SK-N-SH treated with all-trans-retinoic acid at 6 μM for 48 hours (cell line): Measurements from ENCODE around the gene FLT4.

Source experiments
- ATAC-seq: fragments of 200-7000 bp; cut with Tn5 transposase; 3 replicates; pipeline ENCODE4 v1.9.1; 2020; ENCODE audit warnings: mild to moderate bottlenecking, moderate library complexity
- ARNTL ChIP-seq: fragments of 450-650 bp; formaldehyde crosslinking; IDR thresholded peaks from 2 replicates; pipeline ENCODE4 v1.5.0; 2020; ENCODE audit warnings: low read depth, mild to moderate bottlenecking, moderate library complexity, borderline replicate concordance
- BACH2 ChIP-seq: fragments of 250-450 bp; sonication (Bioruptor Pico); IDR thresholded peaks from 2 replicates; pipeline ENCODE4 v1.9.0; 2021; ENCODE audit warnings: mild to moderate bottlenecking, borderline replicate concordance
- CREB5 ChIP-seq: fragments of 250-450 bp; sonication (Bioruptor Pico); IDR thresholded peaks from 2 replicates; pipeline ENCODE4 v1.5.1; 2020; ENCODE audit warnings: low read depth, mild to moderate bottlenecking, moderate library complexity
- CSDC2 ChIP-seq: fragments of 250-450 bp; sonication (Bioruptor Pico); IDR thresholded peaks from 2 replicates; pipeline ENCODE4 v1.5.0; 2020; ENCODE audit warnings: mild to moderate bottlenecking, moderate library complexity
- CSRNP3 ChIP-seq: fragments of 250-450 bp; sonication (Bioruptor Pico); IDR thresholded peaks from 2 replicates; pipeline ENCODE4 v1.5.1; 2021; ENCODE audit warnings: mild to moderate bottlenecking, moderate library complexity
- ESRRG ChIP-seq: fragments of 250-450 bp; sonication (Bioruptor Pico); IDR thresholded peaks from 2 replicates; pipeline ENCODE4 v1.6.1; 2021; ENCODE audit warnings: mild to moderate bottlenecking
- GLIS3 ChIP-seq: fragments of 250-450 bp; sonication (Bioruptor Pico); IDR thresholded peaks from 2 replicates; pipeline ENCODE4 v1.5.0; 2020; ENCODE audit warnings: mild to moderate bottlenecking, moderate library complexity
- ISL1 ChIP-seq: fragments of 250-450 bp; sonication (Bioruptor Pico); IDR thresholded peaks from 2 replicates; pipeline ENCODE4 v2.1.2; 2022; ENCODE audit warnings: mild to moderate bottlenecking, moderate library complexity
- OSR1 ChIP-seq: fragments of 250-450 bp; sonication (Bioruptor Pico); IDR thresholded peaks from 2 replicates; pipeline ENCODE4 v1.8.0; 2022; ENCODE audit warnings: moderate library complexity, mild to moderate bottlenecking, inconsistent platforms
- PATZ1 ChIP-seq: fragments of 250-450 bp; sonication (Bioruptor Pico); IDR thresholded peaks from 2 replicates; pipeline ENCODE4 v1.8.0; 2020; ENCODE audit warnings: mild to moderate bottlenecking, moderate library complexity, borderline replicate concordance
- POU6F1 ChIP-seq: fragments of 250-450 bp; sonication (Bioruptor Pico); IDR thresholded peaks from 2 replicates; pipeline ENCODE4 v1.8.0; 2021; ENCODE audit warnings: low read depth, mild to moderate bottlenecking, moderate library complexity, borderline replicate concordance
- PPARA ChIP-seq: fragments of 250-450 bp; sonication (Bioruptor Pico); IDR thresholded peaks from 2 replicates; pipeline ENCODE4 v1.5.0; 2020; ENCODE audit warnings: mild to moderate bottlenecking, borderline replicate concordance
- RARB ChIP-seq: fragments of 250-450 bp; sonication (Bioruptor Pico); IDR thresholded peaks from 2 replicates; pipeline ENCODE4 v1.8.0; 2021; ENCODE audit warnings: mild to moderate bottlenecking, moderate library complexity
- TCF4 ChIP-seq: fragments of 250-450 bp; sonication (Bioruptor Pico); IDR thresholded peaks from 2 replicates; pipeline ENCODE4 v1.8.0; 2021; ENCODE audit warnings: mild to moderate bottlenecking, moderate library complexity, borderline replicate concordance
- TOX ChIP-seq: fragments of 250-450 bp; sonication (Bioruptor Pico); IDR thresholded peaks from 2 replicates; pipeline ENCODE4 v1.8.0; 2021; ENCODE audit warnings: mild to moderate bottlenecking, moderate library complexity, borderline replicate concordance
- TSHZ2 ChIP-seq: fragments of 250-450 bp; sonication (Bioruptor Pico); IDR thresholded peaks from 2 replicates; pipeline ENCODE4 v1.5.0; 2020; ENCODE audit warnings: mild to moderate bottlenecking, moderate library complexity
- ZC3H10 ChIP-seq: fragments of 250-450 bp; sonication (Bioruptor Pico); IDR thresholded peaks from 2 replicates; pipeline ENCODE4 v1.5.1; 2021; ENCODE audit warnings: mild to moderate bottlenecking, moderate library complexity
- ZFP3 ChIP-seq: fragments of 250-450 bp; sonication (Bioruptor Pico); IDR thresholded peaks from 2 replicates; pipeline ENCODE4 v1.5.0; 2020; ENCODE audit warnings: mild to moderate bottlenecking, moderate library complexity
- ZFP30 ChIP-seq: fragments of 450-650 bp; formaldehyde crosslinking; IDR thresholded peaks from 2 replicates; pipeline ENCODE4 v1.5.0; 2022; ENCODE audit warnings: mild to moderate bottlenecking, moderate library complexity
- ZNF565 ChIP-seq: fragments of 450-650 bp; formaldehyde crosslinking; conservative IDR thresholded peaks from 2 replicates; pipeline ENCODE4 v1.5.0; 2020; ENCODE audit warnings: low read depth, mild to moderate bottlenecking, moderate library complexity
- ZNF70 ChIP-seq: fragments of 450-650 bp; formaldehyde crosslinking; IDR thresholded peaks from 2 replicates; pipeline ENCODE4 v1.5.0; 2020; ENCODE audit warnings: mild to moderate bottlenecking, moderate library complexity
- ZNF8 ChIP-seq: fragments of 450-650 bp; formaldehyde crosslinking; IDR thresholded peaks from 2 replicates; pipeline ENCODE4 v1.5.0; 2020; ENCODE audit warnings: mild to moderate bottlenecking, moderate library complexity

The FLT4 gene

GRCh38 chr5:180558232-180558631 lies 91.2 kb downstream of the FLT4 start:
- ATAC-seq, result no peak
- TF ChIP-seq CREB5 (CRISPR knock-in tag), result no peak
- TF ChIP-seq CSRNP3 (CRISPR knock-in tag), result no peak
- TF ChIP-seq PPARA (CRISPR knock-in tag), result no peak
- TF ChIP-seq OSR1 (CRISPR knock-in tag), result no peak
- TF ChIP-seq PATZ1 (CRISPR knock-in tag), result no peak
- TF ChIP-seq RARB (CRISPR knock-in tag), result no peak
- TF ChIP-seq ZC3H10 (CRISPR knock-in tag), result no peak
- TF ChIP-seq CSDC2 (CRISPR knock-in tag), result no peak

GRCh38 chr5:180557217-180557809 lies 92.1 kb downstream of the FLT4 start:
- TF ChIP-seq ZNF8 (CRISPR knock-in tag) (no peak), RARB (CRISPR knock-in tag) (no peak), CSDC2 (CRISPR knock-in tag) (no peak), ZFP30 (CRISPR knock-in tag) (no peak)
- no peak for ATAC-seq

GRCh38 chr5:180555168-180555921 lies 94.1 kb downstream of the FLT4 start:
- ATAC-seq, result no peak
- TF ChIP-seq ZNF8 (CRISPR knock-in tag) (no peak), TOX (CRISPR knock-in tag) (no peak), GLIS3 (CRISPR knock-in tag) (no peak), ZC3H10 (CRISPR knock-in tag) (no peak), CSRNP3 (CRISPR knock-in tag) (no peak), ZFP30 (CRISPR knock-in tag) (no peak), TSHZ2 (CRISPR knock-in tag) (no peak), ESRRG (CRISPR knock-in tag) (no peak), CSDC2 (CRISPR knock-in tag) (no peak), ARNTL (CRISPR knock-in tag) (no peak), ZNF565 (CRISPR knock-in tag) (no peak), ZNF70 (no peak), ISL1 (CRISPR knock-in tag) (no peak), OSR1 (CRISPR knock-in tag) (no peak), BACH2 (CRISPR knock-in tag) (no peak), ZFP3 (CRISPR knock-in tag) (no peak), PPARA (CRISPR knock-in tag) (no peak), TCF4 (CRISPR knock-in tag) (no peak), POU6F1 (CRISPR knock-in tag) (no peak), PATZ1 (CRISPR knock-in tag) (no peak)
